CD14-positive monocyte (primary cell): ENCODE data around the gene GRM8. TPM values are rescaled to one million over a fixed set of nuclear protein-coding genes. Genes with fewer than 3 reads are reported as not detected.

ENCODE experiments used
- DNase-seq, 3 donors: peaks; one replicate each; pipeline ENCODE4 v3.0.0-alpha.2; 2011 to 2022
- H2AFZ ChIP-seq: 2 replicates; pipeline ENCODE4 v1.6.0; 2012; ENCODE audit warnings: mild to moderate bottlenecking, low read depth, low read length, inconsistent platforms; ENCODE audit not compliant: insufficient read depth, poor library complexity, severe bottlenecking
- H3K27ac ChIP-seq, 2 donors: 1 replicate in 1 of 2; 2 replicates in 1 of 2; pipeline ENCODE4 v1.5.1; 2012 to 2013; ENCODE audit warnings: low read length in 2 of 2, control low read depth in 1 of 2, inconsistent platforms in 1 of 2, low read depth in 1 of 2, mild to moderate bottlenecking in 1 of 2
- H3K27me3 ChIP-seq, 2 donors: one replicate each; pipeline versions ENCODE4 v1.6.0 to v1.6.1; 2011 to 2013; ENCODE audit warnings: low read length in 2 of 2; ENCODE audit not compliant: control insufficient read depth in 2 of 2, insufficient read depth in 2 of 2
- H3K36me3 ChIP-seq, 2 donors: replicated peaks in 1 of 2; 1 replicate in 1 of 2; 2 replicates in 1 of 2; pipeline versions ENCODE4 v1.5.1 to v1.6.1; 2012 to 2013; ENCODE audit warnings: low read length in 2 of 2, control low read depth in 1 of 2, inconsistent platforms in 1 of 2, mild to moderate bottlenecking in 1 of 2; ENCODE audit not compliant: insufficient read depth in 2 of 2, control insufficient read depth in 1 of 2
- H3K4me1 ChIP-seq, 2 donors: 1 replicate in 1 of 2; 2 replicates in 1 of 2; pipeline versions ENCODE4 v1.5.1 to v1.6.1; 2012 to 2013; ENCODE audit warnings: low read length in 2 of 2, control low read depth in 1 of 2, inconsistent platforms in 1 of 2, mild to moderate bottlenecking in 1 of 2, moderate library complexity in 1 of 2; ENCODE audit not compliant: insufficient read depth in 2 of 2, control insufficient read depth in 1 of 2
- H3K4me2 ChIP-seq: replicated peaks from 2 replicates; pipeline ENCODE3; 2012; ENCODE audit warnings: low read length, moderate library complexity, mild to moderate bottlenecking; ENCODE audit not compliant: poor library complexity, severe bottlenecking; ENCODE audit errors: extremely low read depth
- H3K4me3 ChIP-seq, 3 experiments: fragments of 200-600 bp in 1 of 3; sonication (generic) in 1 of 3; replicated peaks in 1 of 3; 1 replicate in 2 of 3; 2 replicates in 1 of 3; pipeline ENCODE4 v1.5.1; 2011 to 2013; ENCODE audit warnings: low read length in 3 of 3, mild to moderate bottlenecking in 3 of 3, control low read depth in 2 of 3, low read depth in 2 of 3, inconsistent platforms in 1 of 3, moderate library complexity in 1 of 3
- H3K79me2 ChIP-seq: 2 replicates; pipeline ENCODE4 v1.6.0; 2012; ENCODE audit warnings: mild to moderate bottlenecking, control low read depth, inconsistent platforms, low read length, moderate library complexity; ENCODE audit not compliant: insufficient read depth
- H3K9ac ChIP-seq: 2 replicates; pipeline ENCODE4 v1.6.0; 2017; ENCODE audit warnings: low read length, mild to moderate bottlenecking; ENCODE audit not compliant: insufficient read depth, poor library complexity, severe bottlenecking
- H3K9me3 ChIP-seq, 2 donors: replicated peaks in 1 of 2; 1 replicate in 1 of 2; 2 replicates in 1 of 2; pipeline versions ENCODE4 v1.5.1 to v1.6.1; 2012 to 2013; ENCODE audit warnings: low read length in 2 of 2, control low read depth in 1 of 2; ENCODE audit not compliant: control insufficient read depth in 1 of 2, insufficient read depth in 1 of 2
- H4K20me1 ChIP-seq: 2 replicates; pipeline ENCODE4 v1.6.0; 2012; ENCODE audit warnings: mild to moderate bottlenecking, low read length, control low read depth, moderate library complexity; ENCODE audit not compliant: insufficient read depth
- H3K27ac Mint-ChIP-seq, 7 donors: one replicate each; pipeline ENCODE4 v1.8.0; 2020; ENCODE audit warnings: mild to moderate bottlenecking in 7 of 7, mixed read lengths in 7 of 7, moderate library complexity in 6 of 7, inconsistent platforms in 2 of 7
- H3K27me3 Mint-ChIP-seq, 3 donors: one replicate each; pipeline ENCODE4 v1.8.0; 2021 to 2022; ENCODE audit warnings: low read depth in 3 of 3, mild to moderate bottlenecking in 3 of 3, mixed read lengths in 3 of 3, moderate library complexity in 3 of 3, inconsistent platforms in 1 of 3
- H3K36me3 Mint-ChIP-seq, 2 donors: one replicate each; pipeline ENCODE4 v1.8.0; 2020; ENCODE audit warnings: mixed read lengths in 2 of 2, inconsistent platforms in 1 of 2, mild to moderate bottlenecking in 1 of 2
- H3K4me1 Mint-ChIP-seq: one replicate; pipeline ENCODE4 v1.8.0; 2020; ENCODE audit warnings: mild to moderate bottlenecking, mixed read lengths
- H3K4me3 Mint-ChIP-seq, 2 donors: one replicate each; pipeline ENCODE4 v1.8.0; 2020; ENCODE audit warnings: mild to moderate bottlenecking in 2 of 2, mixed read lengths in 2 of 2, moderate library complexity in 1 of 2
- H3K9me3 Mint-ChIP-seq, 7 donors: one replicate each; pipeline ENCODE4 v1.8.0; 2020 to 2022; ENCODE audit warnings: mixed read lengths in 7 of 7, mild to moderate bottlenecking in 6 of 7, moderate library complexity in 6 of 7, inconsistent platforms in 2 of 7
- CTCF ChIP-seq: fragments of 200-600 bp; IDR thresholded peaks from one replicate; pipeline ENCODE4 v1.8.0; 2022; ENCODE audit warnings: antibody characterized with exemption, mild to moderate bottlenecking
- WGBS: methylation state at CpG from one replicate; pipeline ENCODE4 v1.1.5; 2013; ENCODE audit warnings: missing lambda C conversion rate; ENCODE audit not compliant: insufficient coverage; 5-methylcytosine and 5-hydroxymethylcytosine counted together
- intact Hi-C, 2 donors: fragments of 100-400 bp; cut with micrococcal nuclease; formaldehyde crosslinking; loops; one replicate each; pipeline versions ENCODE4 v1.15.0 to v1.15.1; 2023
- polyA plus RNA-seq, 3 donors: library from polyadenylated mRNA; depleted of rRNA in 1 of 3; unstranded in 2 of 3; stranded (reverse) in 1 of 3; fragments of 300-500 nt in 2 of 3; fragments of >200 nt in 1 of 3; fragmentation: Illumina TruSeq in 2 of 3; gene quantifications; 1 replicate in 2 of 3; 2 replicates in 1 of 3; pipeline ENCODE4 v1.2.3, GENCODE V29; 2012 to 2021

Gene GRM8
- polyA plus RNA-seq, 3 donors: not detected

- H3K4me1 Mint-ChIP-seq: no peaks in the 10 kb centered on the region
- H3K27me3 Mint-ChIP-seq: peaks cover 0 to 2% (median 1%) of the 10 kb centered on the region in 3 donors
- Histone ChIP-seq H3K4me1 (no peaks in the 10 kb centered on the region), H3K9ac (no peak overlapping the region), H4K20me1 (no peaks in the 10 kb centered on the region), H3K9me3 (no peaks in the 10 kb centered on the region), H2AFZ (no peak overlapping the region), H3K27me3 (no peaks in the 10 kb centered on the region), H3K27ac (no peak overlapping the region), H3K4me2 (no peak overlapping the region), H3K36me3 (no peaks in the 10 kb centered on the region), H3K79me2 (no peaks in the 10 kb centered on the region), H3K4me3 (no peak overlapping the region)
- intact Hi-C loops: no loop called here
- H3K27ac Mint-ChIP-seq: no peak overlapping the region
- TF ChIP-seq CTCF: no peak
- peaks cover 0 to 4% (median 0%) of the 10 kb centered on the region in 7 donors for H3K9me3 Mint-ChIP-seq
- H3K4me3 Mint-ChIP-seq: no peak overlapping the region
- no CpG with 5 or more reads among the region's 2 CpGs for WGBS
- DNase-seq: no peak
- no peaks in the 10 kb centered on the region for H3K36me3 Mint-ChIP-seq
These were observed 42.9 kb downstream of the GRM8 start for GRCh38 chr7:127209886-127210285.

- Mint-ChIP-seq H3K27ac (no peak overlapping the region), H3K4me1 (no peaks in the 10 kb centered on the region), H3K36me3 (no peaks in the 10 kb centered on the region), H3K27me3 (peaks cover 0 to 2% (median 1%) of the 10 kb centered on the region in 3 donors), H3K9me3 (peaks cover 0 to 3% (median 0%) of the 10 kb centered on the region in 7 donors), H3K4me3 (no peak overlapping the region)
- H4K20me1 ChIP-seq: no peaks in the 10 kb centered on the region
- no peak overlapping the region for H3K4me2 ChIP-seq
- no peaks in the 10 kb centered on the region for H3K9me3 ChIP-seq
- intact Hi-C loops: no loop called here
- H2AFZ ChIP-seq: no peak overlapping the region
- no peak overlapping the region for H3K27ac ChIP-seq
- WGBS: no CpG with 5 or more reads among the region's 3 CpGs
- no peaks in the 10 kb centered on the region for H3K27me3 ChIP-seq
- DNase-seq: no peak
- TF ChIP-seq CTCF: no peak
- H3K79me2 ChIP-seq: no peaks in the 10 kb centered on the region
- H3K36me3 ChIP-seq: no peaks in the 10 kb centered on the region
- no peak overlapping the region for H3K9ac ChIP-seq
- no peaks in the 10 kb centered on the region for H3K4me1 ChIP-seq
- no peak overlapping the region for H3K4me3 ChIP-seq
These were observed 43.9 kb downstream of the GRM8 start for GRCh38 chr7:127208860-127209259.
